GM21619 (cell line): Measurements from ENCODE around the gene GTPBP8.

Experiments
- ATAC-seq: cut with Tn5 transposase; IDR thresholded peaks from one replicate; pipeline ENCODE4 v1.9.1; 2021; ENCODE audit not compliant: unreplicated experiment

The GTPBP8 gene

GRCh38 chr3:112990672-112991602, at the start of gene GTPBP8:
Gene GTPBP8, plus strand, starts transcription at chr3:112990984. Its CDS starts 16 bp downstream, at chr3:112991000.
- ATAC-seq: peak; percentile 91

GRCh38 chr3:112948346-112948838, 42.4 kb upstream of the GTPBP8 start:
- no peak for ATAC-seq

DNA sequence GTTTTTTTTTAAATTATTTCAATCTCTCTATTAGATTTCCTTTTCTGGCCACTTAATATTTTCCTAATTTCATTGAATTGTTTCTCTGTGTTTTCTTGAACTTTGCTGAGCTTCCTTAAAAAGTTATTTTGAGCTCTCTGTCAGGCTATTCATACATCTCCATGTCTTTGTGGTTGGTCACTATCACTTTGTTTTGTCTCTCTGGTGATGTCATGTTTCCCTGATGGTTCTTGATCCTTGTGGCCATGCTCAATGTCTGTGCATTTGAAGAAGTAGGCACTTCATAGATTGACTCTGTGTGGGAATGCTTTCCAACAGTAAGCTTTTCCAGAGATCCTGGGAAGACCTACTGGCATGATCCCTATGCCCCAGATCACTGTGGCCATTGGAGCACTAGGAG, 34.4 kb upstream of the GTPBP8 start:
- no peak for ATAC-seq

DNA sequence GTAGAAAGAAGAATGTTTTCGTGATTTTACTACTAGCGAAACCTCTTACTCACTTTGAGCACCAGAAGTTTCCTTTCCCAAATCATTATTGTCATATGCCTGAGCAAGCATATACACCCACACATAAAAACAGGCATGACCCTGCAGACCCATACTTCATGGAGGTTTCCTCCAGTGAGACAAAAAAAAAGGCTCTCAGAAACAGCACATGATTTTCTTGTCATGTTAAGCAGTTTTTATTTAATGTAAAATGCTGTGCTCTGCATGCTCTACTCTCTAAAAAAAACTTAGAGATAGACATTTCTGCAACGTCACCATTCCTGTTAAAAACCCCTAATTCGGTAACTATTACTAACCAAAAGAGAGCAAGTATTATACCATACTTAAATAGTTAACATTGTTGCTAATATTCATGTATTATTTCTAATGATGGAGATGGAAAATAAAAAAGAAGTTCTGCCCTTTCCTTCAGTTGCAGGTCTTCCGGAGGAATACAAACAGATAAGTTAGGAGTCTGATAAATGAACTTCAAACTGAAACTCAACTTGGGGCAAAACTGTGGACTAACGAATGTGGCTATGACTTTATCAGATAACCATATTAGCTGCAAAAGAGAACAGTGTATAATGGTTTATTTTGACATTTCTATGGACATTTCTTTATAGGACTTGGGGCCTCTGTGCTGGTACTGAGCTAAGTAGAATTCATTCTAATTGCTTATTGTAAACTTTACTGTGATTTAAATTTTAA, 31.8 kb upstream of the GTPBP8 start:
- peak; percentile 80 for ATAC-seq

- ATAC-seq: no peak
Observed at GRCh38 chr3:112963683-112964082, 27.1 kb upstream of the GTPBP8 start.

GRCh38 chr3:112965656-112966055, 25.1 kb upstream of the GTPBP8 start:
- no peak for ATAC-seq

GRCh38 chr3:112966633-112967032, 24.2 kb upstream of the GTPBP8 start:
- ATAC-seq: no peak

GRCh38 chr3:112967425-112967824, 23.4 kb upstream of the GTPBP8 start:
- ATAC-seq: no peak

- ATAC-seq: no peak
Observed at GRCh38 chr3:112967828-112968227, 23.0 kb upstream of the GTPBP8 start.

- ATAC-seq: no peak
Observed at GRCh38 chr3:112972158-112972557, 18.6 kb upstream of the GTPBP8 start.

GRCh38 chr3:112973325-112974177, 17.2 kb upstream of the GTPBP8 start:
- peak; percentile 77 for ATAC-seq

DNA sequence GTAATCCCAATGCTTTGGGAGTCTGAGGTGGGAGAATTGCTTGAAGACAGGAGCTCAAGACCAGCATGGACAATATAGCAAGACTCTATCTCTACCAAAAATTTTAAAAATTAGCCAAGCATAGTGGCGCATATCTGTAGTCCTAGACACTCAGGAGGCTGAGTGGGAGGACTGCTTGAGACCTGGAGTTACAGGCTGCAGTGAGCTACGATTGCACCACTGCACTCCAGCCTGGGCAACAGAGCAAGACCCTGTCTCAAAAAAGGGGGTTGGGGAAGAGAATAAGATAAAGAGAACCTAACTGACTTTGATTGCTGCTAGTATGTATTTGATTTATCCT, 16.6 kb upstream of the GTPBP8 start:
- ATAC-seq: peak; percentile 19

DNA sequence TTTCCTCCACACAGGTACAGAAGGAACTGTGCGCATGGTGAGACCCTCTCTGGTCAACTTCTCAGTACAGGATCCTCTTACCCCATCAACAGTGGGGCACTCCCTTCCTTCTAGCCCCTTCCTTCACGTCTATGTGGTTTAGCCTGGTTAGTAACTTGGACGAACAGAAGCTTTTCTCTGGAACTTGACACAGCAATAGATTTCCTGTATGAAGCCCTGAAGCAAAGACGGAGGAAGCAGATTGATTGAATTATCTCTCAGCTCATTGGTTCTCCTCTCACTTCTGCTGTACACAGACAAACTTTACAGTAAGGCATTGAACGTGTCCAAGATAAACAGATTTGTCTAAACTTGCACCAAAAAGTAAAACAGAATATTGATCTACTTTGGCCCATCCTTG, 15.9 kb upstream of the GTPBP8 start, which contains the start of gene CD200R1:
TSS of gene CD200R1 (minus strand) at position 210 of the 400 bp plus-strand sequence. CDS start 246 bp downstream, outside the sequence.
- ATAC-seq: no peak

- no peak for ATAC-seq
Observed at GRCh38 chr3:112976001-112976400, 14.8 kb upstream of the GTPBP8 start.

DNA sequence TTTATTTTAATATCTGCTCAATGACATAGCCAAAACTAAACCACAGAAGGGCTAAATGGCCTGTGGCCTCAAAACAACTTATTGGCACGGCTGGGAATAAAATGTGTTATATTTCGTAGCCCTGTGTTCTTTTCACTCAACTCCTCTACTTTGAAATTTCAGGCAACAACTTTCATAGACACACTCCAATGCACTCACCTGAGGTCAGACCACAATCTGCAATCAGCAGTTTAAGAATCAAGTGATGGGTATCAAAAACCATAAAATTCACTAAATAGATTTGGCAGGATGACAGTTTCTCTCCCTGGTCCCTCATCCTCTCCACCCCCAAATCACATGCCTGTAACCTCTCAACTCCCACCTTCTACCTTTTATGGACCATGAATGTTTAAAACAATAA, 13.8 kb upstream of the GTPBP8 start:
- ATAC-seq: no peak

- no peak for ATAC-seq
Observed at GRCh38 chr3:112979244-112979832, 11.4 kb upstream of the GTPBP8 start.

DNA sequence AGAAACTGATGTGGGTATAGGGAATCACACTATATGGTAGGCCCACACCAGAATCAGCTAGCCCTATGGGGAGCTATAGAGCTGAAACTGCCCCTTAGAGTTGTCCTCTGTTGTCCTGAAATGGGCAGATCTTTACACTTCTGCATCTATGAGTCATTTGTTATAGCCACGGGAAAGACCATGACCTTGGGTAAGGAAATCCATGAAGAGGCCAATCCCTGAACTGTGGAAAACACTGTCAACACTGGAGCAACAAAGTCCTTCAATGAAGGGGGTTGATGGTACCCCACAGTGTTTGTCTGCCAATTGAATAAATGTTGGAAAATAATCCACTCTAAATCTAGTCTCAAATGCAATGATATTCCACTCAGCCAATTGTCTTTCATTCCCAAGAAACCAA, 10.7 kb upstream of the GTPBP8 start:
- no peak for ATAC-seq

- no peak for ATAC-seq
Observed at GRCh38 chr3:112982710-112983109, 8.1 kb upstream of the GTPBP8 start.

DNA sequence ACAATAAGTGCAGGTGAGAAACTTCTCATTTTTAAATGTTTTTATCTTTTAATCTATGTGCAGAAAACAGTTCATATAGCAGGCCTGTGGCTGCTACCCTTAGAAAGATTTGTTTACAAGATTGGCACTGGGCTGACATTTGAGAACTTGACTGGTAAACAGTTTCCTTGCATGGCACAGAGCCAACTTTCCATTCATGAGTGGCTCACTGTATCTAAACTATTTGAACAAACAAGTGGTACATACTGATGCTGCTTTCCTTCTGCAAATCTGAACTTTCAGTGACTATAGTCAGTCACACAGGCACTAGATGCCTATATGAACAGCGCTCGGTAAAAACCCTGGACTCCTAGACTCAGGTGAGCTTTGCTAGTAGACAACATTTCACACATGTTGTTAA, 6.3 kb upstream of the GTPBP8 start:
- no peak for ATAC-seq

- no peak for ATAC-seq
Observed at GRCh38 chr3:112987710-112988334, 3.0 kb upstream of the GTPBP8 start.
